OCI-M2 (cell line): Measurements from ENCODE around the gene NME1.

ENCODE experiments used
- DNase-seq: peaks from one replicate; lab custom pipeline; 2025; ENCODE audit not compliant: unreplicated experiment; lab: John Stamatoyannopoulos, UW

NME1 gene

DNA sequence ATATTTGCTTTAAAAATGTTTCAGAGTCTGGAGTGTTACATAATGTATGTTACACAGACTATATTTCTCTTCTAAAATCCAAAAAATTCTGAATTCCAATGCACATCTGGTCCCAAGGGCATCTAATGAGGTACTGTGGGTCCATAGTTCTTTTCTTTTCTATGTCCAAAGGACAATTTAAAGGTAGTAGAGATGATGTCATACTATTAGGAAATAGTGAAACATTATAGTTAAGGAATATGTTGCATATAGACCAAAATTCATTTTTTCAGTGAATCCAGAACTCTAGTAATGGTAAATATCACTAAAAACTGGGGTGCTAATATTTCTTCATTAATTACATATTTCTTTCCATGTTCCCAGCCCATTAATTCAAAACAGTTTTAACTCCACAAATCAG is 35.8 kb downstream of the NME1 start:
- no peak for DNase-seq

DNA sequence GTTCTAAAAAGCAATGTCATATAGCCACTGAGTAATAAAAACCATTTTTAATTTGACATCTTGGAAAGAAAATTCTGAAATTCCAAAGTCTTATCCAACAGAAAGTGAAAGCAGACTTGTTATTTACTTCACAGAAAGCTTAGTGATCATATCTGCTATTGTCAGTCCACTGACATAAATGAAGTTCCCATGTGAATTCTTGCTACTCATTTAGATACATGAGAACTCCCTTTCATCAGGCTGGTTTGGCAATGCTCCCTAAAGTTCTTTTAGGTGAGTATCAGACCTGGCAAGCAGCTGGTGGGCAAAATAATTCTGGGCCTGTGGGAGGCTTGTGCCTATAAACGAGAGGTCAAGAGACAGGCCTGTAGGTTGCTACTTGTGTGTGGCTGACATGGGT is 36.3 kb downstream of the NME1 start:
- DNase-seq: no peak

DNA sequence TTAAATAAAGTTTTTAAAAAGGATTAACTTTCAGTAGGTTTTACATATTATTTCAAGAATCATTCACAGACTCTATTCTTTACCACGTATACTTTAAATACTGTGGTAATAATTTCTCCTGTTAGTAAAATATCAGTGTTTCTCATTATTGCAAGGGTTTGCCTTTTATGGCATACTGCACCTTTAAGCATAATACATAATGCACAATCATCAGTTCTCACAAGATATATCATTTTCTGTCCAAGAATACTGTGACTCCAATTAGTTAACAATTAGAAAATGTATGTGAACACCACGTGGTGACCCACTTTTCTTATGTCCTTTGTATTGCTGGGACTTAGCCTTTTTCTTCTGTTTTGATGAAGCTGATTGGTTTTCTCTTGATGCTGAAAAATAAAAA is 38.5 kb downstream of the NME1 start:
- DNase-seq: no peak

DNA sequence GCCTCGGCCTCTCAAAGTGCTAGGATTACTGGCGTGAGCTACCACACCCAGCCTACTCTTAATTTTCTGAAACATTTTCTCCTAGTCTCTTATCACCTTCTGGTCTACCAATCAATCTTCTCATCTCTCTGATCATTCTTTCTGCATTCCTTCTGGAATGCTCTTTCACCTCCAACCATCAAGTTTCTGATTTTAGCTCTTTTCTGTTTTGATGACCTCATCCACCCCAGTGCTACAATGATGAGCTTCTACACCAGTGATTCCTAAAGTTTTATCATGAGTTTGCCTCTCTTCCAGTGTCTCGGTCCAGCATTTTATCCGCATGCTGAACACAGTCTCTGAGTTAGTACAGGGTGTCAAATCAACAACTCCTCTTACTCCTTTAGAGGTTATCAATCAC is 44.4 kb downstream of the NME1 start:
- no peak for DNase-seq

DNA sequence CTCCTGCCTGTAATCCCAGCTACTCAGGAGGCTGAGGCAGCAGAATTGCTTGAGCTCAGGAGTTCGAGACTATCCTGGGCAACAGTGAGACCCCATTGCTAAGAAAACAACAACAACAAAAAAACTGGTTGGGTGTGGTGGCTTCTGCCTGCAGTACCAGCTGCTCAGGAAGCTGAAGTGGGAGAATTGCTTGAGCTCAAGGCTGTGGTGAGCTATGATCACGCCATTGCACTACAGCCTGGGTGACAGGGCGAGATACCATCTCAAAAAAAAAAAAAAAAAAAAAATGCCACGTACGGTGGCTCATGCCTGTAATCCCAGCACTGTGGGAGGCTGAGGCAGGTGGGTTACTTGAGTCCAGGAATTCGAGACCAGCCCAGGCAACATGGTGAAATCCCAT is 46.9 kb downstream of the NME1 start:
- no peak for DNase-seq

DNA sequence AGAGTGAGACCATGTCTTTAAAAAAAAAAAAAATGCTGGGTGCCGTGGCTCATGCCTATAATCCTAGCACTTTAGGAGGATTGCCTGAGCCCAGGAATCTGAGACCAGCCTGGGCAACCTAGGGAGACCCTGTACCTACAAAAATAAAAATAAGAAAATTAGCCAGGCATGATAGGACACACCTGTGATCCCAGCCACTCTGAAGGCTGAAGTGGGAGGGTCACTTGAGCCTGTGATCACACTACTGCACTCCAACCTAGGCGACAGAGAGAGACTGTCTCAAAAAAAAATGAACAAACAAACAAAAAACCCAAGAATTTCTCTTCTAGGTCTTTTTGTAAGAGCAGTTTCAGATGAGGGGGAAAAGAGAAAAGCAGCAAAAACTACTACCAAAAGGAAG is 47.5 kb downstream of the NME1 start:
- DNase-seq: no peak

DNA sequence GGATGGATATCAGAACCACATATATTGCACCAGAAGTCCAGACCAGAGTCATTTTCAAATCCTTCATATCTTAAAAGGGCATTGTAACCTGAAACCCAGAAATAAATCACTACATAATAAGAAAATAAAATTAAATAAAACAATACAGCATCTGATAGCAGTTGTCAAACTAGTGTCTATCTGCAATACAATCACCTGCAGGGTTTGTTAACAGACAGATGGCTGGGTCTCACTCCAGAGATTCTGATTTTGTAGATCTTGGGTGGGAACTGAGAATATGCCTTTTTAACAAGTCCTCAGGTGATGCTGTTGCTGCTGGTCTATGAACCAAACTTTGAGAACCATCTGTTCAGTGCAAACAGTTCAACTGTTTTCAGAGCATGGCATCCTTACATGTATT is 50.5 kb downstream of the NME1 start:
- no peak for DNase-seq
